DOHH2 (cell line): Measurements from ENCODE around the gene NME4.

Experiments
- EZH2phosphoT487 ChIP-seq: fragments of 200-600 bp; sonication (generic); IDR thresholded peaks from 2 replicates; pipeline ENCODE4 v1.6.1; 2017; ENCODE audit warnings: borderline replicate concordance, mild to moderate bottlenecking, antibody characterized with exemption, low read length, moderate library complexity, mixed read lengths
- TF ChIP-seq, protein P1 (sequence below): fragments of 200-600 bp; sonication (generic); IDR thresholded peaks from one replicate; pipeline ENCODE4 v1.5.1; 2014; ENCODE audit warnings: antibody characterized with exemption, mild to moderate bottlenecking, low read depth, low read length; ENCODE audit not compliant: poor library complexity, severe bottlenecking

DNA sequence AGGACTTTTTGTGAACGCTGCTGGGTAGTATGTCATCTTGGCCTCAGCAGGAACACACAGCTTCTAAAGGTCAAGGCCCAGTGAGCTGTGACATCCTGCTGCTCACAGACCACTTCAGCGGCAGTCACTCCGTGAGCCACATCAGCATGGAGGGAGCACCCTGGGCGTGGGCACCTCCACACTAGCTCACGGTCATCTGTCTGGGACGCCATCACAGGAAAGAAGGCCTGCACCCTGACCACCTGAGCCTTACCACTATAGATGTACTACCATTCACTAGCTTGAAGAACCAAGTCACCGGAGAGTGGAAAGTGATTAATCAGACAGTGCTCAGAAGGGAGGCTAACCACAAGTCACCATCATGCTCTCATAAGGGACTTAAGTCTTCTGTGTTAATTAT lies 47.8 kb upstream of the NME4 start:
- TF ChIP-seq, protein P1, sequence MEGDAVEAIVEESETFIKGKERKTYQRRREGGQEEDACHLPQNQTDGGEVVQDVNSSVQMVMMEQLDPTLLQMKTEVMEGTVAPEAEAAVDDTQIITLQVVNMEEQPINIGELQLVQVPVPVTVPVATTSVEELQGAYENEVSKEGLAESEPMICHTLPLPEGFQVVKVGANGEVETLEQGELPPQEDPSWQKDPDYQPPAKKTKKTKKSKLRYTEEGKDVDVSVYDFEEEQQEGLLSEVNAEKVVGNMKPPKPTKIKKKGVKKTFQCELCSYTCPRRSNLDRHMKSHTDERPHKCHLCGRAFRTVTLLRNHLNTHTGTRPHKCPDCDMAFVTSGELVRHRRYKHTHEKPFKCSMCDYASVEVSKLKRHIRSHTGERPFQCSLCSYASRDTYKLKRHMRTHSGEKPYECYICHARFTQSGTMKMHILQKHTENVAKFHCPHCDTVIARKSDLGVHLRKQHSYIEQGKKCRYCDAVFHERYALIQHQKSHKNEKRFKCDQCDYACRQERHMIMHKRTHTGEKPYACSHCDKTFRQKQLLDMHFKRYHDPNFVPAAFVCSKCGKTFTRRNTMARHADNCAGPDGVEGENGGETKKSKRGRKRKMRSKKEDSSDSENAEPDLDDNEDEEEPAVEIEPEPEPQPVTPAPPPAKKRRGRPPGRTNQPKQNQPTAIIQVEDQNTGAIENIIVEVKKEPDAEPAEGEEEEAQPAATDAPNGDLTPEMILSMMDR: no peak
- TF ChIP-seq EZH2phosphoT487: no peak
